Activated T-cell treated with anti-CD3 and anti-CD28 coated beads, Interleukin-2, amount 50 U/mL, for 4 hours (primary cell): ENCODE measurements around the gene KRT9. TPM values are rescaled to one million over a fixed set of nuclear protein-coding genes. Genes with fewer than 3 reads are reported as not detected.

Experiments
- total RNA-seq, 3 donors: library from RNA; stranded (reverse); gene quantifications; one replicate each; pipeline ENCODE4 v1.2.1, GENCODE V29; 2021

Gene KRT9
- total RNA-seq, 3 donors from 2014 or later, result not detected

Other genes starting within 250 kb of the KRT9 start
- gene KRT33A, start 221.2 kb downstream of the KRT9 start, total RNA-seq, result not detected
- gene KRT33B, start 202.2 kb downstream of the KRT9 start, total RNA-seq, result not detected
- not detected for gene KRT34, start 189.8 kb downstream of the KRT9 start, total RNA-seq
- not detected for gene KRT31, start 174.5 kb downstream of the KRT9 start, total RNA-seq
- not detected for gene KRT37, start 147.5 kb downstream of the KRT9 start, total RNA-seq
- gene KRT38, start 131.1 kb downstream of the KRT9 start, total RNA-seq, result not detected
- not detected for gene KRT32, start 104.7 kb downstream of the KRT9 start, total RNA-seq
- gene KRT35, start 90.9 kb downstream of the KRT9 start, total RNA-seq, result not detected
- gene KRT36, start 82.1 kb downstream of the KRT9 start, total RNA-seq, result not detected
- not detected for gene KRT13, start 66.4 kb downstream of the KRT9 start, total RNA-seq
- gene KRT15, start 53.2 kb downstream of the KRT9 start, total RNA-seq, result not detected
- 1 to 10 TPM; 1.1 to 2.0 (median 1.8) TPM for gene KRT19, start 43.8 kb downstream of the KRT9 start, total RNA-seq
- not detected for gene KRT14, start 14.8 kb upstream of the KRT9 start, total RNA-seq
- not detected for gene KRT16, start 40.7 kb upstream of the KRT9 start, total RNA-seq
- gene KRT17, start 52.5 kb upstream of the KRT9 start, total RNA-seq, result not detected
- 1,000 to 10,000 TPM; 1,373 to 1,742 (median 1,506) TPM for gene EIF1, start 116.8 kb upstream of the KRT9 start, total RNA-seq
- gene GAST, start 140.3 kb upstream of the KRT9 start, total RNA-seq, result not detected
- under 1 TPM in 1 of 3 donors, not detected in 2; 0.18 TPM for gene HAP1, start 162.6 kb upstream of the KRT9 start, total RNA-seq
- under 1 TPM; 0.86 to 0.98 (median 0.92) TPM for gene JUP, start 214.7 kb upstream of the KRT9 start, total RNA-seq
- 1 to 10 TPM; 2.0 to 3.6 (median 2.5) TPM for gene P3H4, start 239.9 kb upstream of the KRT9 start, total RNA-seq
- 1 to 10 TPM in 1 of 3 donors, under 1 TPM in 2; 0.68 to 1.2 (median 0.76) TPM for gene FKBP10, start 240.9 kb upstream of the KRT9 start, total RNA-seq